ENCODE results near the gene TMPRSS4.

- TF ChIP-seq RORB (CRISPR knock-in tag; IDR thresholded peaks at IDR 0.05) (no peak), FOXP4 (CRISPR knock-in tag; IDR thresholded peaks at IDR 0.05) (no peak), ELF4 (CRISPR knock-in tag; IDR thresholded peaks at IDR 0.05; ENCODE audit: low read depth) (no peak), USF2 (CRISPR knock-in tag; IDR thresholded peaks at IDR 0.05) (no peak), ZNF232 (CRISPR knock-in tag; IDR thresholded peaks at IDR 0.05) (no peak), RELA (CRISPR knock-in tag; IDR thresholded peaks at IDR 0.05; ENCODE audit: borderline replicate concordance) (no peak), TCF7 (CRISPR knock-in tag; IDR thresholded peaks at IDR 0.05; ENCODE audit: low read depth) (no peak), JUN (CRISPR knock-in tag; IDR thresholded peaks at IDR 0.05) (no peak)
- TF ChIP-seq, protein P1, sequence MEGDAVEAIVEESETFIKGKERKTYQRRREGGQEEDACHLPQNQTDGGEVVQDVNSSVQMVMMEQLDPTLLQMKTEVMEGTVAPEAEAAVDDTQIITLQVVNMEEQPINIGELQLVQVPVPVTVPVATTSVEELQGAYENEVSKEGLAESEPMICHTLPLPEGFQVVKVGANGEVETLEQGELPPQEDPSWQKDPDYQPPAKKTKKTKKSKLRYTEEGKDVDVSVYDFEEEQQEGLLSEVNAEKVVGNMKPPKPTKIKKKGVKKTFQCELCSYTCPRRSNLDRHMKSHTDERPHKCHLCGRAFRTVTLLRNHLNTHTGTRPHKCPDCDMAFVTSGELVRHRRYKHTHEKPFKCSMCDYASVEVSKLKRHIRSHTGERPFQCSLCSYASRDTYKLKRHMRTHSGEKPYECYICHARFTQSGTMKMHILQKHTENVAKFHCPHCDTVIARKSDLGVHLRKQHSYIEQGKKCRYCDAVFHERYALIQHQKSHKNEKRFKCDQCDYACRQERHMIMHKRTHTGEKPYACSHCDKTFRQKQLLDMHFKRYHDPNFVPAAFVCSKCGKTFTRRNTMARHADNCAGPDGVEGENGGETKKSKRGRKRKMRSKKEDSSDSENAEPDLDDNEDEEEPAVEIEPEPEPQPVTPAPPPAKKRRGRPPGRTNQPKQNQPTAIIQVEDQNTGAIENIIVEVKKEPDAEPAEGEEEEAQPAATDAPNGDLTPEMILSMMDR (IDR thresholded peaks at IDR 0.05) = no peak
- TF ChIP-seq, protein P2, sequence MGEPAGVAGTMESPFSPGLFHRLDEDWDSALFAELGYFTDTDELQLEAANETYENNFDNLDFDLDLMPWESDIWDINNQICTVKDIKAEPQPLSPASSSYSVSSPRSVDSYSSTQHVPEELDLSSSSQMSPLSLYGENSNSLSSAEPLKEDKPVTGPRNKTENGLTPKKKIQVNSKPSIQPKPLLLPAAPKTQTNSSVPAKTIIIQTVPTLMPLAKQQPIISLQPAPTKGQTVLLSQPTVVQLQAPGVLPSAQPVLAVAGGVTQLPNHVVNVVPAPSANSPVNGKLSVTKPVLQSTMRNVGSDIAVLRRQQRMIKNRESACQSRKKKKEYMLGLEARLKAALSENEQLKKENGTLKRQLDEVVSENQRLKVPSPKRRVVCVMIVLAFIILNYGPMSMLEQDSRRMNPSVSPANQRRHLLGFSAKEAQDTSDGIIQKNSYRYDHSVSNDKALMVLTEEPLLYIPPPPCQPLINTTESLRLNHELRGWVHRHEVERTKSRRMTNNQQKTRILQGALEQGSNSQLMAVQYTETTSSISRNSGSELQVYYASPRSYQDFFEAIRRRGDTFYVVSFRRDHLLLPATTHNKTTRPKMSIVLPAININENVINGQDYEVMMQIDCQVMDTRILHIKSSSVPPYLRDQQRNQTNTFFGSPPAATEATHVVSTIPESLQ (CRISPR knock-in tag; IDR thresholded peaks at IDR 0.05) = no peak
These were observed 2.1 kb downstream of the TMPRSS4 start for GRCh38 chr11:118078911-118079411.

Data from WTC11 (cell line).